ENCODE results near the gene TRAPPC12.

DNA sequence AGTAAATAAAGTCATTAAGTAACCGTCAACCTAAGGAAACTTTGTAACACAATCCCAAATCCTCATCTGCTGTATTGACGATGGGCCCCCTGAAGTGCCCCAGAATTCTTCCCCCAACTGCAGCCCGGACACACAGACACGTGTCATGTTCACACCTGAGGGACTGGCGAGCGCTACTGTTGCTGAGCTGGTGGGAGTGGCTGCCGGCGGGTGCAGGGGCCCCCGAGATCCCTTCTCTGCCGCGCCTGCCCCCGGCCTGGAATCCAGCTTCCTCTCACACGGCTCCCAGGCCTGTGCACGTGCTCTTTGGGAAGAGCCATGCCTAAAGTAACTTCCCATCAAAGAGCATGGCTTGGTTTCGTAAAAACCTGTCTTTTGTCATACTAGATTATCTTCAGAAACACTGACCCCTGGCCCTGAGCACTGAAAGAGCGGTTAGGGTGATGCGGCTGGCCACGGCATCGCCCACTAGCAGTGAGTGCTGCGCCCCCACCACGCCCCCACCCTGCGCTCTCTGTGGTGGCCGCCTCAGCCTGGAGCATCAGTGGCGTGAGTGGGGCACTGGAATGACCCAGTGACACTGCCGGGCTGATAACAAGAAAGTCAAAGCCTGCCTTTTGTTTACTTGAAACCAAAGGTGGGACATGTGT, 83.8 kb downstream of the TRAPPC12 start:
- TF ChIP-seq RARB (CRISPR knock-in tag; IDR thresholded peaks at IDR 0.05) (no peak), ZFP3 (CRISPR knock-in tag; IDR thresholded peaks at IDR 0.05) (no peak), CSDC2 (CRISPR knock-in tag; IDR thresholded peaks at IDR 0.05) (no peak), ZFP30 (CRISPR knock-in tag; IDR thresholded peaks at IDR 0.05) (no peak)
- TF ChIP-seq, protein P1, sequence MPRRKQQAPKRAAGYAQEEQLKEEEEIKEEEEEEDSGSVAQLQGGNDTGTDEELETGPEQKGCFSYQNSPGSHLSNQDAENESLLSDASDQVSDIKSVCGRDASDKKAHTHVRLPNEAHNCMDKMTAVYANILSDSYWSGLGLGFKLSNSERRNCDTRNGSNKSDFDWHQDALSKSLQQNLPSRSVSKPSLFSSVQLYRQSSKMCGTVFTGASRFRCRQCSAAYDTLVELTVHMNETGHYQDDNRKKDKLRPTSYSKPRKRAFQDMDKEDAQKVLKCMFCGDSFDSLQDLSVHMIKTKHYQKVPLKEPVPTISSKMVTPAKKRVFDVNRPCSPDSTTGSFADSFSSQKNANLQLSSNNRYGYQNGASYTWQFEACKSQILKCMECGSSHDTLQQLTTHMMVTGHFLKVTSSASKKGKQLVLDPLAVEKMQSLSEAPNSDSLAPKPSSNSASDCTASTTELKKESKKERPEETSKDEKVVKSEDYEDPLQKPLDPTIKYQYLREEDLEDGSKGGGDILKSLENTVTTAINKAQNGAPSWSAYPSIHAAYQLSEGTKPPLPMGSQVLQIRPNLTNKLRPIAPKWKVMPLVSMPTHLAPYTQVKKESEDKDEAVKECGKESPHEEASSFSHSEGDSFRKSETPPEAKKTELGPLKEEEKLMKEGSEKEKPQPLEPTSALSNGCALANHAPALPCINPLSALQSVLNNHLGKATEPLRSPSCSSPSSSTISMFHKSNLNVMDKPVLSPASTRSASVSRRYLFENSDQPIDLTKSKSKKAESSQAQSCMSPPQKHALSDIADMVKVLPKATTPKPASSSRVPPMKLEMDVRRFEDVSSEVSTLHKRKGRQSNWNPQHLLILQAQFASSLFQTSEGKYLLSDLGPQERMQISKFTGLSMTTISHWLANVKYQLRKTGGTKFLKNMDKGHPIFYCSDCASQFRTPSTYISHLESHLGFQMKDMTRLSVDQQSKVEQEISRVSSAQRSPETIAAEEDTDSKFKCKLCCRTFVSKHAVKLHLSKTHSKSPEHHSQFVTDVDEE (CRISPR knock-in tag; IDR thresholded peaks at IDR 0.05): no peak

All from SK-N-SH treated with all-trans-retinoic acid at 6 μM for 48 hours (cell line).